ENCODE data around the gene TRAPPC2L.

Gene TRAPPC2L, protein sequence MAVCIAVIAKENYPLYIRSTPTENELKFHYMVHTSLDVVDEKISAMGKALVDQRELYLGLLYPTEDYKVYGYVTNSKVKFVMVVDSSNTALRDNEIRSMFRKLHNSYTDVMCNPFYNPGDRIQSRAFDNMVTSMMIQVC

DNA sequence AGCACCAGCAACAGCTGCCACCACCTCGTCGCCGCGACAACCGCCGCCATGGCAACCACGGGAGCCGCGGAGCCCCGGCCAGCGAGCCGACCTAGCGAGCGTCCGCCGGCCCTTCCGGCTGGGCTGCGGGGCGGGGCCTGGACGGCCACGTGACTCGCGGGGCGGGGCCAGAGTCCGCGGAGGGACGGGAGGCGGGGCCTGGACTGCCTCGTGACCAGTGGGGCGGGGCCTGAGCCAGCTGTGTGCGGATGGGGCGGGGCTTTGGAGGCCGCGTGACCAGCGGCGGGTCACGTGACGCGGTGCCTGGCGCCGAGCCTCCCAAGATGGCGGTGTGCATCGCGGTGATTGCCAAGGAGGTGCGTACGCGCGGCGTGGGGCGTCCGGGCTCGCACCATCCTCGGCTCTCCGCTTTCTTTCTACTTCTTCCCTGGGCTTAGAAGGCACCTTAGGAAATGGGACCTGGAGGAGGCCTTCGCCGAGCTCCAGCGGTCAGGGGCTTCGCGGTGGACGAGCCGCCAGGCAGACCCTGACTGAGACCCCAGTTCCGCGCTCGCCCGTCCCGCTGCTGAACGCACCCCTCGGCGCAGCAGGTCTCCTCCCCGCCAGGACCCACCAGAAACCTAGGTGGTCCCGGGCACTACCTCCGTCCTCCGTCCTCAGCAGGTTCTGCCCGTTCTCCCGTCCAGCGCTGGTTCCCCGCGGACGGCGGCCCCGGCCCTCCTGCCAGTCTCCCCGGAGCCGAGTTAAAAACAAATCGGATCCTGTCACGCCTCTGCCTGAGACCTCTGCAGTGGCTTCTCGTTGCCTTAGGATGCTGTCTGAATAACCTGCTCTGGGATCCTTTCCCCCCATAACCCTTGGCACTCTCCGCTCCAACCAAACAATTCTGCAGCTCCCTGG is at the start of gene TRAPPC2L, which contains the start of gene GALNS:
TRAPPC2L (plus strand) TSS at position 300 of the 900 bp plus-strand sequence; CDS start at position 324, 24 bp downstream.
GALNS (minus strand) TSS at position 120 of the 900 bp plus-strand sequence; CDS start at position 50, 70 bp downstream.
- DNase-seq: peak; percentile 54

DNA sequence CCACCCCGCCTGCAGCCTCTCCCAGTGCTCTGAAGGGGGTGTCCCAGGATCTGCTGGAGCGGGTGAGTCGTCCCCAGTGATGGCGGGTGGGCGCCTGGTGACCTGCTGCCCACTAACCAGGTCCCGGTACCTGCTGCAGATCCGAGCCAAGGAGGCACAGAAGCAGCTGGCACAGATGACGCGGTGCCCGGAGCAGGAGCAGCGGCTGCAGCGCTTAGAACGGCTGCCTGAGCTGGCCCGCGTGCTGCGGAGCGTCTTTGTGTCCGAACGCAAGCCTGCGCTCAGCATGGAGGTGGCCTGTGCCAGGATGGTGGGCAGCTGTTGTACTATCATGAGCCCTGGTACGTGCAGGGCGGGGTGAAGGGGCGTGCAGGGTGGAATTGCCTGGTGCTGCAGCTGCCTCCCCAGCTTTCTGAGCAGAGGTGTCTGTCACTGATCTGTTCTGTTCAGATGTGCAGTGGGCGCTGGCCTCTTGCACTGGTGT is 49.7 kb upstream of the TRAPPC2L start:
- DNase-seq: no peak

- DNase-seq: no peak
Measured at GRCh38 chr16:88807626-88808453, 49.1 kb upstream of the TRAPPC2L start.

GRCh38 chr16:88809068-88809675 is 47.8 kb upstream of the TRAPPC2L start:
- no peak for DNase-seq

GRCh38 chr16:88809676-88810165 is 47.2 kb upstream of the TRAPPC2L start:
- DNase-seq: no peak

DNA sequence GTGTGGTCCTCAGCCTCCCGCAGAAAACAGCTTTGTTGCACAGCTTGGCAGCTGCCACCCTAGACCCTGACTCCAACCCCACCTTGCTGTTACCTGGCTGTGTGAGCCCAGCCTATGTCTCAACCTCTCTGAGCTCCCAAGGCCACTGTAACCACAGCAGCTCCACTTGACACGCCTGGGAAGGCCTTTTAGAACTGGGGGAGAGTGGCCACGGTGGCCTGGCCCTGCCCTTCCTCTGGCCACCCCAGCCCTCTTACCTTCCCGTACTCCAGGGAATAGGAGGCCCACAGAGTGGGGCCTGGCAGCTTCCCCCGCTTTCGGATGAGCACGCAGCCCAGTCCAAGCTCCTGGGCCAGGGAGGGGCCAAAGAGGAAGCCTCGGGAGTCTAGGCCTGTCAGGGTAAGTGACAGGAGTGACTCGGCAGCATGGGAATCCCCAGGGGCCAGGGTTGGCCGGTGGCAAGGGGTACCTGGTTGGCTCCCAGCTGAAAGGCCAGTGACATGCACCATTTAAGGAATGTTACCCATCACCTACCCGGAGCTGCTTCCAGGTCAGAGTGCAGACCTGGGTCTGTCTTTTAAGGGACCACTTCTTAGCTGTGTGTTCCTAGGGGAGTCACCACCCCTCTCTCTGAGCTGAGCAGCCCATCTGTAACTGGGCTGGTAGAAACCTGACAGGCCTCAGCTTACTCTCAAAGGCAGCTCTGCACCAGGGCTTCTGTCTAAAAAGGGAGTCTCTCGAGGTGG is 46.6 kb upstream of the TRAPPC2L start:
- DNase-seq: no peak

DNA sequence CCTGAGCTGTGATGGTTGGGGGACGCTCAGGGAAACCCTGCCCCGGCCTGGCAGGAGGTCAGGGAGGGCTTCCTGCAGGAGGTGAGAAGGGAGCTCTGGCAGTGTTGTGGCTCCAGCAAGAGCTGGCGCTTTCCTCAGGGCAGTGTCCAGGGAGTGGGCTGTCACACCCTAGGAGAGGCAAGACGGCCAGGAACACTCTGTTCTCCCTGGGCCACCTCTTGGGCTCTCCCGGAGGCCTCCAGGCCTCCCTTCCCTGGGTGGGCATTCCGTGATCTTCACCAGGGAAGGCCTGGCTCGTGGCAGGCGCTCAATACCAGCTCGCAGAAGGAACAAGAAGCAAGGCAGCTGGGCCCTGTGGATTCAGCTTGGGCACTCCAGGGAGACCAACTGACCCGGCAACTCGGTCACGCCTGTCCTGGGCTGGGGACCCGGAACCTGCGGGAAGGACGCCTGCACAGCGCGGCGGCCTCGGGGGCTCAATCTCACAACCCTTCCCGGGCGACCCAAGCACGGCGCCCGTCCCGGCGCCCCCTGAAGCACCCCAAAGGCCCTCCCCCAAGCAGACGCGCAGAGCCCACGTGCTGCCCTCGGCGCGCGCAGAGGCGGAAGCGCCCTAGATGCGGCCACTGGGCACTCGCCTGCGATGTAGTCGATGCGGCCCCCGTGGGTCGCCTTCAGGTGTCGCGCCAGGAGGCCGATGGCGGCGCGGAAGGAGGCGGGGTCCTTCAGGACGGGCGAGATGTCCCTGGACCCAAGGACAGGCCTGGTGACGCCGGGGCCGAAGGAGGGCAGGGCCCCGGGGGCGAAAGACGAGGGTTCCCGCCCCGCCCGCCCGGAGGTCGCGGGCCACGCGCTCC is 45.8 kb upstream of the TRAPPC2L start:
- no peak for DNase-seq

GRCh38 chr16:88811769-88812512 is 45.0 kb upstream of the TRAPPC2L start, which contains the start of gene APRT:
Gene APRT (minus strand): TSS chr16:88811928. CDS start chr16:88811899, 29 bp downstream.
- DNase-seq: peak; percentile 7

DNA sequence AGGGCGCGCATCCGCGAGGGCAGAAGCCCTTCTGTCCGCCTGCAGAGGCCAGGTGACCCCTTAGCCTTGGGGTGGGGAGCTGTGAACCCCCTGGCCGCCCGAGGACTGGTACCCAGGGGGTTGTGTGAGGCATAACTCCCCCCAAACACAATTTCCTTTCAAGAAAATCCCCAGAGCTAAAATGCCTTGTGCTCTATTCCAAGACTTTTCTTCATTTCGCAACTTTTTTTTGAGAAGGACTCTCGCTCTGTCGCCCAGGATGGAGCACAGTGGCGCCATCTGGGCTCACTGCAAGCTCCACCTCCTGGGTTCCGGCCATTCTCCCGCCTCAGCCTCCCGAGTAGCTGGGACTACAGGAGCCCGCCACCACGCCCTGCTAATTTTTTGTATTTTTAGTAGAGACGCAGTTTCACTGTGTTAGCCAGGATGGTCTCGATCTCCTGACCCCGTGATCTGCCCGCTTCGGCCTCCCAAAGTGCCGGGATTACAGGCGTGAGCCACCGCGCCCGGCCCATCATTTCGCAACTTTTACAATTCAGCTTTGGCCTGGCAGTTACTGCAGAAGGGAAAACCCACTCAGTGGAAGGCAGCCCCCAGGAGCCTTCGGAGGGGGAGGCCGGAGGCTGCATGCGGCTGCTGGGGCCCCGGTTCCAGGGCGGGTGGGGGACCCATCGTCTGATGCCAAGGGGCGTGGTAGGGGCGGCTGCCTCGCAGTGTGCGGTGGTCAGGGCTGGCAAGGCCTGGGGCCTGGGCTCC is 44.2 kb upstream of the TRAPPC2L start:
- DNase-seq: no peak

- DNase-seq: no peak
Measured at GRCh38 chr16:88813269-88814143, 43.4 kb upstream of the TRAPPC2L start.

DNA sequence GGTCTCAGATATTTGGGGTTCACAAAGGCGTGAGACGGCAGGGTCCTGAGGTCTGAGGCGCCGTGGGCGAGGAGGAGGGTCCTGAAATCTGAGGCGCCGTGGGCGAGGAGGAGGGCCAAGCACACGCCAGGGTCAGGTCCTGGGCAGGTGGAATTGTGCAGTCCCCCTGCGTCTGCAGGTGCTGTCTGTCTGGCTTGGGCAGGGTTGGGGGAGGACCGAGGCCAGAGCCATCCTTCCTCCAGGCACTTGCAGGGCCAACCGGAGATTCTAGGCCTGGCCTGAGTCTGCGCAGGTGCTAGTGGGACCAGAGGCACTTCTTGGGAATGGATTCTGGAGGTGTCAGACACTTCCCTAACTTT is 42.8 kb upstream of the TRAPPC2L start:
- no peak for DNase-seq

DNA sequence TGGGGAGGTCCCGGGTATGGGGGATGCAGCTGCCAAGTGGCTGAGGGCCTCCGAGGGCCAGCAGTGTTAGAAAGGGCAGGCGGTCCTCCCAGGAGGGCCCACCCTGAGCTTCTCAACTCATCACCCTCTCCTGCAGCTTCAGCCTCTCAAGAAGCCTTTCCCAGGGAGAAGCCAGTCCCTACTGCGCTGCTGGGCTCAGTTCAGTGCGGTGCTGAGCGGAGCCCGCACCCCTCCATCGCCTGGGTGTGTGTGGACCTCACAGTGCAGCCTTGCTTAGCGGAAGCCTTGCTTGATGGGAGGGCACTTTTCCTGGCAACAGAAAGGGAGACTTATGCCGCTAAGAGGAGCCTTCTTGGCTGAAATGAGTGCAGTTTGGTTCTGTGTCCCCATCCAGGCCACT is 41.7 kb upstream of the TRAPPC2L start:
- no peak for DNase-seq

- peak; percentile 2 for DNase-seq
Measured at GRCh38 chr16:88815901-88816589, 40.9 kb upstream of the TRAPPC2L start.

- no peak for DNase-seq
Measured at GRCh38 chr16:88816736-88817535, 40.0 kb upstream of the TRAPPC2L start.

- no peak for DNase-seq
Measured at GRCh38 chr16:88817785-88818574, 38.9 kb upstream of the TRAPPC2L start.

GRCh38 chr16:88818575-88818874 is 38.4 kb upstream of the TRAPPC2L start:
- DNase-seq: no peak
